Stimulated activated CD4-positive, alpha-beta T cell treated with anti-CD3 and anti-CD28 coated beads, Interleukin-4, amount 100 ng/mL, for 48 hours (primary cell): Measurements from ENCODE around the gene MRPL36.

Source experiments
- DNase-seq, 2 donors: peaks; one replicate each; pipeline ENCODE4 v3.0.0-alpha.2; 2020; ENCODE audit warnings: low read depth in 2 of 2

MRPL36 gene

DNA sequence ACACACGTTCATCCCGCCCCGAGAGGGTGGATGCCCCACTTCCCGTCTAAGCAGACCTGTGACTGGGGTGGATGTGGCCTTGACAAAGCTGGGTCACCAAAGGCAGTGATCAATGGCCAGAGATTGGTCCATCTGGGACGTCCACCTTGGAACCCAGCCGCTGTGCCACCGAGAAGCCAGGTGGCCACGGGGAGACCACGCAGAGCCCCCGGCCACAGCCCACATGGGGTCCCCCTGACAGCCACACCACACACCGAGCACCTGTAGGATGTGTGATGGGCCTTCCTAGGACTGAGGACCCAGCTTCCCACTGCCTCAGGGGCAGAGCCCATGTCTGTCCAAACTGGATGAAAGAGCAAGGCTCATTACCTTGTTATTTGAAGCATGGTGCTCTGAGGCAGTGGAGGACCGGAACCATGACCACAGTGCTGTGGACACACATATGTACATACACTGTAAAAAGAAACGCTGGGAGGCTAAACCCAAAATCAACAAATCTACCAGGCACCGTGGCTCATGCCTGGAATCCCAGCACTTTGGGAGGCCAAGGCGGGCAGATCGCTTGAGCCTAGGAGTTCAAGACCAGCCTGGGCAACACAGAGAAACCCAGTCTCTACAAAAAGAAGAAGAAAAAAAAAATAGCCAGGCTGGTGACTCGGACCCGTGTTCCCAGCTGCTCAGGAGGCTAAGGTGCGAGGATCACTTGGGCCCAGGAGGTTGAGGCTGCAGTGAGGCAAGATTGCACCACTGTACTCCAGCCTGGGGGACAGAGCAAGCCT, 50.1 kb downstream of the MRPL36 start:
- no peak for DNase-seq

DNA sequence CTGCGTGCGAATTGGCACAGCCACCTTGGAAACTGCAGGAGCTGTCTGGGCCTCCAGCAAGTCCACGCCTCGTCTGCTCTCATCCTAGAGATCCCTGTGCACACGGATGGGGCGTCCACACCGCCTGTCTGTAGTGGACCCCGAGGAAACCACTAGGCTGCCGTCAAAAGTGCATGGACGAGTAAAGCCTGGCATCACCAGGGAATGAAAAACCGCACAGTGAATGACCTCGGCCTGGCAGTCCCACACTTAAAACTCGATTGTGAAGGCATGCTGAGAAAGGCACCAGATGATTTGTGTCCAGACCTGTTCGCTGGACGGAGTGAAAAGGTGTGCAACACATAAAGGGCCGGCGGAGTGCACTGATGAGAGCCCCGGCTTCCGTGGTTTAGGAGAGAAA, 50.8 kb downstream of the MRPL36 start:
- DNase-seq = no peak
